ENCODE data around the gene KRTAP5-3. TPM values are rescaled to one million over a fixed set of nuclear protein-coding genes. Genes with fewer than 3 reads are reported as not detected.

Gene KRTAP5-3, protein sequence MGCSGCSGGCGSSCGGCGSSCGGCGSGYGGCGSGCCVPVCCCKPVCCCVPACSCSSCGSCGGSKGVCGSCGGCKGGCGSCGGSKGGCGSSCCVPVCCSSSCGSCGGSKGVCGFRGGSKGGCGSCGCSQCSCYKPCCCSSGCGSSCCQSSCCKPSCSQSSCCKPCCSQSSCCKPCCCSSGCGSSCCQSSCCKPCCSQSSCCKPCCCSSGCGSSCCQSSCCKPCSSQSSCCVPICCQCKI
- total RNA-seq (not detected), polyA plus RNA-seq (not detected)
- long read RNA-seq, donor 1, result 0 reads
- long read RNA-seq, donor 2, result 0 reads

DNA sequence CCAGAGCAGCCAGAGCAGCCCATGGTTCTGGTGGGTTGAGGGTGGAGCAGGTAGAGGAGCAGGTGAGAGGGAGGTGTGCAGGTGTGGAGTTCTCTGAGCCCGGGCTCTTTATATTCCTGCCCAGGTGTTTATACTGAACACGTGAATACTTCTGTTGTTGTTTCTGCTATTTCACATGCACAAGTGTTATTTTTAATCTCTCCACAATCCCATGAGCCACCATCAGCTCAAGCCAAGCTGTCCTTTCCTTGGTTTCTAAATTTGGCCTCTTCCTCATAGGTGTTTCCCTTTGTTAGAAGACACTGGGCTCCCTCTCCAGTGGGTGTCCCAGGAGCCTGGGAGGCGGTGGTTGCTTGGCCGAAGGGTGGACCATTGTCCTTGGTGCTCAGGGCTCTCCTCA, at the start of gene KRTAP5-3:
KRTAP5-3 (minus strand) TSS at position 101 of the 400 bp plus-strand sequence; CDS start at position 23, 78 bp downstream.
- WGBS, 3 donors, result 57 to 61% (median 59%) methylated on average over 4 of the region's 4 CpGs
- intact Hi-C loops (cut with DNase I), result no loop called here

DNA sequence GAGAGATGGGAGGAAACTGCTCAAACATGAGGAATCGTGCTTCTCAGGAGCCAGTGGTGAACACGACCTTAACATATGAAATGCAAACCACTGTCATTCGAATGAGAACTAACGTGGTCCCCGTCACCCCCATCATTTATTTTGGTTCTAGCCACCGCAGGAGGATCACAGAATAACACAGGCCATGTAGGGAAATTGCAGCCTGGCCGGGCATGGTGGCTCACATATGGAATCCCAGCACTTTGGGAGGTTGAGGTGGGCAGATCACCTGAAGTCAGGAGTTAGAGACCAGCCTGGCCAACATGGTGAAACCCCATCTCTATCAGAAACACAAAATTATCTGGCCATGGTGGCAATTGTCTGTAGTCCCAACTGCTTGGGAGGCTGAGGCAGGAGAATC, 48.4 kb upstream of the KRTAP5-3 start:
- no peaks in the 10 kb centered on the region for H3K9me3 ChIP-seq
- intact Hi-C loops (cut with DNase I), result no loop called here
- ATAC-seq (no peak), DNase-seq (no peak)
- H3K4me1 ChIP-seq, result no peaks in the 10 kb centered on the region
- H3K36me3 ChIP-seq (ENCODE audit: insufficient read depth in 1 of 2, low read depth in 1 of 2), result no peaks in the 10 kb centered on the region
- TF ChIP-seq, protein P1, sequence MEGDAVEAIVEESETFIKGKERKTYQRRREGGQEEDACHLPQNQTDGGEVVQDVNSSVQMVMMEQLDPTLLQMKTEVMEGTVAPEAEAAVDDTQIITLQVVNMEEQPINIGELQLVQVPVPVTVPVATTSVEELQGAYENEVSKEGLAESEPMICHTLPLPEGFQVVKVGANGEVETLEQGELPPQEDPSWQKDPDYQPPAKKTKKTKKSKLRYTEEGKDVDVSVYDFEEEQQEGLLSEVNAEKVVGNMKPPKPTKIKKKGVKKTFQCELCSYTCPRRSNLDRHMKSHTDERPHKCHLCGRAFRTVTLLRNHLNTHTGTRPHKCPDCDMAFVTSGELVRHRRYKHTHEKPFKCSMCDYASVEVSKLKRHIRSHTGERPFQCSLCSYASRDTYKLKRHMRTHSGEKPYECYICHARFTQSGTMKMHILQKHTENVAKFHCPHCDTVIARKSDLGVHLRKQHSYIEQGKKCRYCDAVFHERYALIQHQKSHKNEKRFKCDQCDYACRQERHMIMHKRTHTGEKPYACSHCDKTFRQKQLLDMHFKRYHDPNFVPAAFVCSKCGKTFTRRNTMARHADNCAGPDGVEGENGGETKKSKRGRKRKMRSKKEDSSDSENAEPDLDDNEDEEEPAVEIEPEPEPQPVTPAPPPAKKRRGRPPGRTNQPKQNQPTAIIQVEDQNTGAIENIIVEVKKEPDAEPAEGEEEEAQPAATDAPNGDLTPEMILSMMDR (IDR thresholded peaks at IDR 0.05), result no peak
- peaks cover 0 to 3% (median 2%) of the 10 kb centered on the region in 3 donors for H3K27me3 ChIP-seq (ENCODE audit: insufficient read depth in 3 of 3, low read length in 2 of 3)
- H3K4me3 ChIP-seq, result no peak overlapping the region
- no peak overlapping the region for H3K27ac ChIP-seq
- 74 to 82% (median 81%) methylated on average over 7 of the region's 7 CpGs for WGBS, 3 donors

More for the DNA sequence above, at the start of gene KRTAP5-3:
- no peak within 1 kb of the TSS for H3K27ac ChIP-seq
- TF ChIP-seq, protein P1 (IDR thresholded peaks at IDR 0.05), result no peak
- peaks cover 0 to 16% (median 0%) of the 10 kb centered on the region in 3 donors for H3K27me3 ChIP-seq (ENCODE audit: insufficient read depth in 3 of 3, low read length in 2 of 3)
- no peaks in the 10 kb centered on the region for H3K4me1 ChIP-seq
- H3K9me3 ChIP-seq, result no peaks in the 10 kb centered on the region
- DNase-seq, result no peak
- no peaks in the 10 kb centered on the region for H3K36me3 ChIP-seq (ENCODE audit: insufficient read depth in 1 of 2, low read depth in 1 of 2)
- ATAC-seq, result peak in 1 of 4 donors; percentile 27
- no peak within 1 kb of the TSS for H3K4me3 ChIP-seq

DNA sequence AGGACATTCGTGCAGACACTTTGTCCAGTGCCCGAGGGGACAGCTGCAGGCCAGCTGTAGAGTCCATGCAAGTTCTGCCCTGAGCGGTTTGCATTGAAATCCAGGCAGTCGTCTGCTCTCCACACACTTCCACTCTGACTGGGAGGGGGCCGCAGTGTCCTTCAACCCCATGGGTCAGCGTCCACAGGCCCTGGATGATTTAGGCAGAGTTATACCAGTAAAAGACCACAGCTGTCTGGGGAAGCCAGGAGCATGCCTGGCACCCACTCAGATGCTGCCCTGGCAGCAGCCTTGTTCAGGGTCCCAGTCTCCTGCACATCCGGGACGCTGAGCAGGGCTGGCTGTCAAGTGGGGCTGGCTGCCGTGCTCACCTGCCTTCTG, 47.8 kb upstream of the KRTAP5-3 start:
- H3K27me3 ChIP-seq (ENCODE audit: insufficient read depth in 3 of 3, low read length in 2 of 3), result peaks cover 0 to 3% (median 2%) of the 10 kb centered on the region in 3 donors
- H3K4me1 ChIP-seq, result no peaks in the 10 kb centered on the region
- no peaks in the 10 kb centered on the region for H3K9me3 ChIP-seq
- ATAC-seq (no peak), DNase-seq (no peak)
- H3K36me3 ChIP-seq (ENCODE audit: insufficient read depth in 1 of 2, low read depth in 1 of 2), result no peaks in the 10 kb centered on the region
- no peak overlapping the region for H3K4me3 ChIP-seq
- TF ChIP-seq, protein P1 (IDR thresholded peaks at IDR 0.05), result no peak
- H3K27ac ChIP-seq, result no peak overlapping the region
- intact Hi-C loops (cut with DNase I), result no loop called here
- WGBS, 3 donors, result 61 to 78% (median 66%) methylated on average over 9 of the region's 9 CpGs

DNA sequence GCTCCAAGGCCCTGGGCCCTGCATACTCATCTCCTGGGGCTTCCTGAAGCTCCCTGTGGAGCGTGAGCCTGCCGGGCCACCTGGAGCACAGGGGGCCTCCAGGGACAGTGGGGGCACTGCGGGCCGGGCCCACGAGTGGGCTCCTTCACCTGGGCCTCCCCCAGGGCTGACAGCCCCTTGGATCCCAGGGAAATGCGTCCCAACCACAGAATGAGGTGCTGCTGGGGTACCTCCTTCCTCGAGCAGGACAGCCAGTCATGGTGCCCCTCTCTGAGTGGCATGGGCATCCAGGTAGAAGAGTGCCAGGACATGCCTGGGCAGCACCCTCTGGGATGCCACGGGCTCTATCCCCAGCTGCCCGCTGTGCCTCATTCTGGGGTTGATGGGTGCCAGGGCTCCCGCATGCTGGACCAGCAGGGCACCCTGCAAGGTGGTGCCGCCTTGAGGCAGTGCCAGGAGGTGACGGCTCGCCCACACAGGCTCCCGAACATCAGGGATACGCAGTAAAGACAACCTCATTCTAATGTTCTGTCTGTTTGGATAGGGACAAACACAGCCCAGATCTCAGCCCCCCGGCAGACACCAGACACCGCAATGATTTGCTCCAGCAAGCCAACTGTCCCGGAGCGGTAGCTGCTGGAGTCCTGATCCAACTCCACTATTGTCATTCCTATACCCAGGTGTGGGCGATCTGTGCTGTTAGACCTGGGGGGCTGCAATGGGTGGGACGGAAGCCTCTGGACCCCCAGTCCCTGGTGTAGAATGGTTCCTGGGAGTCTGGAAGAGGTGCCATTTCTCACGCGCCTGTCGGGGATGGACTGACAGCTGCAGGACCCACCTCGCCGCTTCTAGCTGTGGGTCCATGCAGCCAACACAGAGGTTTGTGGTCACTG, 47.2 kb upstream of the KRTAP5-3 start:
- no peak for ATAC-seq

More for the DNA sequence above, 47.2 kb upstream of the KRTAP5-3 start:
- TF ChIP-seq, protein P1 (IDR thresholded peaks at IDR 0.05), result no peak
- no peaks in the 10 kb centered on the region for H3K4me1 ChIP-seq
- peaks cover 0 to 3% (median 2%) of the 10 kb centered on the region in 3 donors for H3K27me3 ChIP-seq (ENCODE audit: insufficient read depth in 3 of 3, low read length in 2 of 3)
- intact Hi-C loops (cut with DNase I), result loop anchor here in 1 of 2 donors (2.0 kb wide), 1 partner anchor 497 kb away; no protein-coding TSS in a partner anchor
- WGBS, 3 donors, result 79 to 83% (median 82%) methylated on average over 26 of the region's 26 CpGs
- H3K4me3 ChIP-seq, result no peak overlapping the region
- no peaks in the 10 kb centered on the region for H3K9me3 ChIP-seq
- H3K27ac ChIP-seq, result no peak overlapping the region
- no peak for DNase-seq
- H3K36me3 ChIP-seq (ENCODE audit: insufficient read depth in 1 of 2, low read depth in 1 of 2), result no peaks in the 10 kb centered on the region
